GM12878 (cell line): ENCODE measurements around the gene ARL15. TPM values are rescaled to one million over a fixed set of nuclear protein-coding genes. Genes with fewer than 3 reads are reported as not detected.

ENCODE experiments used
- ATAC-seq: fragments of 200-7000 bp; cut with Tn5 transposase; 3 replicates; pipeline ENCODE4 v1.9.1; 2020; ENCODE audit warnings: mild to moderate bottlenecking, moderate library complexity
- BruUV-seq: library from RNA; stranded (reverse); fragments of 400-500 nt; replicated peaks from 2 replicates; lab custom pipeline; 2021; lab: Mats Ljungman, UMichigan
- CTCF ChIA-PET: fragments of 300-600 bp; sonication (Branson Sonifier 250); formaldehyde crosslinking; extraction: SDS; loops from one replicate; lab custom pipeline; 2021; ENCODE audit warnings: inconsistent platforms; lab: Yijun Ruan, JAX
- POLR2A ChIA-PET: fragments of 350-600 bp; formaldehyde crosslinking; extraction: SDS; loops from one replicate; lab custom pipeline; 2021; ENCODE audit warnings: inconsistent platforms; lab: Charles Lee
- RAD21 ChIA-PET: fragments of 300-600 bp; sonication (Branson Sonifier 250); formaldehyde crosslinking; loops from one replicate; lab custom pipeline; 2023; ENCODE audit warnings: antibody characterized with exemption; ENCODE audit not compliant: unreplicated experiment; lab: Charles Lee
- SMC1A ChIA-PET: fragments of 300-600 bp; sonication (Branson Sonifier 250); formaldehyde crosslinking; loops from one replicate; lab custom pipeline; 2023; ENCODE audit not compliant: unreplicated experiment, uncharacterized antibody; lab: Charles Lee
- DNase-seq: peaks from one replicate; pipeline ENCODE4 v3.0.0-alpha.2; 2011; ENCODE audit warnings: low read depth, low spot score
- FAIRE-seq: peaks from 3 replicates; lab custom pipeline; 2011; peaks lifted over from hg19 to GRCh38; lab: Jason Lieb, UNC
- H2AFZ ChIP-seq: 2 replicates; pipeline ENCODE4 v1.6.0; 2011; ENCODE audit warnings: low read depth, low read length, control low read depth; ENCODE audit not compliant: control insufficient read depth
- H3K27ac ChIP-seq: 2 replicates; pipeline ENCODE4 v1.5.1; 2011; ENCODE audit warnings: control low read depth; ENCODE audit not compliant: control insufficient read depth, insufficient read depth
- H3K27me3 ChIP-seq, 2 experiments: replicated peaks in 1 of 2; 2 replicates each; pipeline versions ENCODE4 v1.6.0 to v1.6.1; 2011; ENCODE audit warnings: low read length in 1 of 2; ENCODE audit not compliant: control insufficient read depth in 2 of 2, insufficient read depth in 2 of 2
- H3K36me3 ChIP-seq, 2 experiments: 2 replicates each; pipeline ENCODE4 v1.5.1; 2011; ENCODE audit warnings: low read length in 1 of 2; ENCODE audit not compliant: control insufficient read depth in 2 of 2, insufficient read depth in 2 of 2
- H3K4me1 ChIP-seq: 2 replicates; pipeline ENCODE4 v1.6.1; 2011; ENCODE audit warnings: mild to moderate bottlenecking, low read length, moderate library complexity, mixed read lengths; ENCODE audit not compliant: control insufficient read depth, insufficient read depth
- H3K4me2 ChIP-seq: 2 replicates; pipeline ENCODE4 v1.6.0; 2011; ENCODE audit warnings: control low read depth; ENCODE audit not compliant: control insufficient read depth, insufficient read depth
- H3K4me3 ChIP-seq: fragments of 200-600 bp; sonication (generic); 2 replicates; pipeline ENCODE4 v1.5.1; 2016
- H3K79me2 ChIP-seq: 2 replicates; pipeline ENCODE4 v1.6.0; 2011; ENCODE audit warnings: low read length; ENCODE audit not compliant: control insufficient read depth, insufficient read depth
- H3K9ac ChIP-seq: 2 replicates; pipeline ENCODE4 v1.8.0; 2011; ENCODE audit warnings: low read length, control low read depth, mixed read lengths; ENCODE audit not compliant: control insufficient read depth, insufficient read depth
- H3K9me3 ChIP-seq: replicated peaks from 3 replicates; pipeline ENCODE4 v1.5.1; 2011; ENCODE audit warnings: mild to moderate bottlenecking, low read length; ENCODE audit not compliant: control insufficient read depth, insufficient read depth
- H4K20me1 ChIP-seq: 2 replicates; pipeline ENCODE4 v1.6.0; 2011; ENCODE audit not compliant: control insufficient read depth, insufficient read depth
- E2F8 ChIP-seq: fragments of 450-650 bp; IDR thresholded peaks from 2 replicates; pipeline ENCODE4 v1.6.1; 2018; ENCODE audit warnings: mild to moderate bottlenecking, low read depth, moderate library complexity; ENCODE audit not compliant: partially characterized antibody
- HDAC6 ChIP-seq: fragments of 200-600 bp; sonication (generic); IDR thresholded peaks from one replicate; pipeline ENCODE4 v1.8.0; 2017; ENCODE audit warnings: antibody characterized with exemption; ENCODE audit not compliant: unreplicated experiment
- IRF3 ChIP-seq: fragments of 450-650 bp; IDR thresholded peaks from 2 replicates; pipeline ENCODE4 v1.6.1; 2014; ENCODE audit warnings: mild to moderate bottlenecking
- JUND ChIP-seq: IDR thresholded peaks from 2 replicates; pipeline ENCODE4 v1.6.1; 2012; ENCODE audit warnings: low read depth, mild to moderate bottlenecking, low read length, improper control_type of control experiment, moderate library complexity
- MTA2 ChIP-seq: fragments of 450-650 bp; IDR thresholded peaks from 2 replicates; pipeline ENCODE4 v1.6.1; 2016; ENCODE audit warnings: low read depth, mild to moderate bottlenecking, moderate library complexity
- NBN ChIP-seq: fragments of 450-650 bp; IDR thresholded peaks from 2 replicates; pipeline ENCODE4 v1.6.1; 2016
- POU2F2 ChIP-seq: IDR thresholded peaks from 3 replicates; pipeline ENCODE4 v1.6.1; 2011; ENCODE audit warnings: low read depth, mild to moderate bottlenecking, low read length, borderline replicate concordance
- SUZ12 ChIP-seq: fragments of 200-600 bp; sonication (generic); IDR thresholded peaks from one replicate; pipeline ENCODE4 v1.6.1; 2018; ENCODE audit warnings: antibody characterized with exemption, mild to moderate bottlenecking; ENCODE audit not compliant: unreplicated experiment
- TCF3 ChIP-seq: IDR thresholded peaks from 2 replicates; pipeline ENCODE4 v1.6.1; 2012; ENCODE audit warnings: low read depth, mild to moderate bottlenecking, low read length, borderline replicate concordance; ENCODE audit not compliant: insufficient read depth
- YY1 ChIP-seq: IDR thresholded peaks from 2 replicates; pipeline ENCODE4 v1.6.1; 2011; ENCODE audit warnings: low read depth, mild to moderate bottlenecking, low read length
- ZBTB11 ChIP-seq: fragments of 450-650 bp; formaldehyde crosslinking; IDR thresholded peaks from 2 replicates; pipeline ENCODE4 v1.5.0; 2022; ENCODE audit warnings: mild to moderate bottlenecking, missing genetic modification characterization
- WGBS: methylation state at CpG from one replicate; pipeline ENCODE4 v1.1.6; 2016; ENCODE audit warnings: low lambda C conversion rate; ENCODE audit not compliant: insufficient replicate concordance, insufficient coverage; ENCODE audit errors: missing lambda C conversion rate; 5-methylcytosine and 5-hydroxymethylcytosine counted together
- in situ Hi-C: fragments of 300-500 bp; cut with MboI; formaldehyde crosslinking; loops from 9 replicates; pipeline ENCODE4 v1.14.3; 2018; ENCODE audit warnings: mixed read lengths
- intact Hi-C: fragments of 100-400 bp; cut with micrococcal nuclease; formaldehyde crosslinking; loops from one replicate; pipeline ENCODE4 v1.14.2; 2022; ENCODE audit not compliant: unreplicated experiment
- polyA plus RNA-seq, 11 experiments: library from polyadenylated mRNA; depleted of rRNA in 4 of 11; unstranded in 6 of 11; stranded (reverse) in 5 of 11; fragments of >200 nt; fragmentation: Nextera tagmentation in 4 of 11; fragmentation: Illumina TruSeq in 1 of 11; extraction: Ambion mirVana in 4 of 11; extraction: Trizol in 1 of 11; gene quantifications; 1 replicate in 1 of 11; 2 replicates in 10 of 11; pipeline versions ENCODE4 v1.2.1 to v1.2.3, GENCODE V29; 2011 to 2016; ENCODE audit warnings: inconsistent platforms in 2 of 11, missing spikeins in 2 of 11, low read depth in 1 of 11
- total RNA-seq, 4 experiments: library from RNA; depleted of rRNA in 3 of 4; stranded (reverse); fragments of >200 nt in 3 of 4; fragmentation: Illumina TruSeq in 1 of 4; extraction: Trizol in 1 of 4; gene quantifications; 2 replicates each; pipeline versions ENCODE4 v1.2.1 to v1.2.3, GENCODE V29; 2013 to 2021

The ARL15 gene
- total and polyA plus RNA-seq, 10 of the 15 experiments (the other 5 are each of a cell fraction or from before 2014, with no cell fraction given) = 3.6 to 11.0 (median 7.7) TPM

GRCh38 chr5:54162184-54162583 is 148.2 kb downstream of the ARL15 start:
- TF ChIP-seq IRF3 (no peak), JUND (no peak), NBN (no peak), POU2F2 (no peak), HDAC6 (no peak), MTA2 (no peak), SUZ12 (no peak), ZBTB11 (CRISPR knock-in tag) (no peak), TCF3 (no peak), E2F8 (no peak), YY1 (no peak)
- Histone ChIP-seq H3K4me3 (no peak overlapping the region), H2AFZ (no peak overlapping the region), H3K4me2 (no peak overlapping the region), H3K79me2 (no peaks in the 10 kb centered on the region), H3K36me3 (no peaks in the 10 kb centered on the region), H3K9ac (no peak overlapping the region), H3K4me1 (no peaks in the 10 kb centered on the region), H4K20me1 (no peaks in the 10 kb centered on the region), H3K9me3 (no peaks in the 10 kb centered on the region), H3K27ac (no peak overlapping the region), H3K27me3 (no peaks in the 10 kb centered on the region)
- no peak for FAIRE-seq
- intact Hi-C loops = no loop called here
- no TSS peak for BruUV-seq
- ATAC-seq = no peak
- ChIA-PET SMC1A (interaction anchor here (0.7 kb wide), 1 partner anchor 232 kb away, joined by 3 read pairs; no protein-coding TSS in a partner anchor), POLR2A (no interaction called here), CTCF (interaction anchor here (0.6 kb wide), 1 partner anchor 148 kb away, joined by 3 read pairs; the partner anchor contains the start of gene ARL15), RAD21 (no interaction called here)
- no peak for DNase-seq
- in situ Hi-C loops = no loop called here
- 76% methylated on average over 3 of the region's 3 CpGs for WGBS
